Activated effector memory CD4-positive, alpha-beta T cell treated with Interleukin-2 at 50 U/mL for 16 hours (primary cell): Measurements from ENCODE around the gene TRIM43B.
"Not testable (repeated sequence)": the region's sequence is repeated elsewhere in the genome, so short reads cannot be mapped to it uniquely, and the experiment has no call there.

ENCODE experiments used
- DNase-seq: peaks from one replicate; pipeline ENCODE4 v3.0.0-alpha.2; 2020

The TRIM43B gene

GRCh38 chr2:95484654-95485053 lies at the start of gene TRIM43B:
Gene TRIM43B, minus strand, starts transcription at chr2:95484754. Its CDS starts 2,040 bp downstream, at chr2:95482714.
- not testable (repeated sequence) for DNase-seq

DNA sequence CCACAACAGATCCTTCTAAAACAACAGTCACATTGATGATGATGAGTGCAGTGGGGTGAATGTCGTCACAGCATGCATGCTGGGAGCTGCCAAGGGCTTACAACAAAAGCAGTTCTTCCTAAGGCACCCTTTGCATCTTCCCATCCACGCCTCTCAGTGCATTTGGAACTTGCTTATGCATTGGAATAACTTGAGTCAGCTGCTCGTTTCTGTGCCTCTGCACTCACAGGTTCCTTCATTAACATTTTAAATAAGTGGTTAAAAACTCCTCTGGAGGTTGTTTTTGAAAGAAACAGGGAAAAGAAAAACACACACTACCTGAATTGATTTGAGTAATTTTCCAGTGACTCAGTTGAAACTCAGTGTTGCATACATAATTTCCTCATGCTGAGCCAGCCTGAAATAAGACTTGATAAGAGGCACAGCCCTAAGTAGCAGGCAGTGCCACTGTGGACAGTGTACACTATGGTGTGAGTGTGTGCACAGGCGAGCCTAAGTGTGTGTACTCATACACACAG lies 46.8 kb upstream of the TRIM43B start:
- DNase-seq = no peak

GRCh38 chr2:95530734-95531133 lies 46.2 kb upstream of the TRIM43B start:
- no peak for DNase-seq

DNA sequence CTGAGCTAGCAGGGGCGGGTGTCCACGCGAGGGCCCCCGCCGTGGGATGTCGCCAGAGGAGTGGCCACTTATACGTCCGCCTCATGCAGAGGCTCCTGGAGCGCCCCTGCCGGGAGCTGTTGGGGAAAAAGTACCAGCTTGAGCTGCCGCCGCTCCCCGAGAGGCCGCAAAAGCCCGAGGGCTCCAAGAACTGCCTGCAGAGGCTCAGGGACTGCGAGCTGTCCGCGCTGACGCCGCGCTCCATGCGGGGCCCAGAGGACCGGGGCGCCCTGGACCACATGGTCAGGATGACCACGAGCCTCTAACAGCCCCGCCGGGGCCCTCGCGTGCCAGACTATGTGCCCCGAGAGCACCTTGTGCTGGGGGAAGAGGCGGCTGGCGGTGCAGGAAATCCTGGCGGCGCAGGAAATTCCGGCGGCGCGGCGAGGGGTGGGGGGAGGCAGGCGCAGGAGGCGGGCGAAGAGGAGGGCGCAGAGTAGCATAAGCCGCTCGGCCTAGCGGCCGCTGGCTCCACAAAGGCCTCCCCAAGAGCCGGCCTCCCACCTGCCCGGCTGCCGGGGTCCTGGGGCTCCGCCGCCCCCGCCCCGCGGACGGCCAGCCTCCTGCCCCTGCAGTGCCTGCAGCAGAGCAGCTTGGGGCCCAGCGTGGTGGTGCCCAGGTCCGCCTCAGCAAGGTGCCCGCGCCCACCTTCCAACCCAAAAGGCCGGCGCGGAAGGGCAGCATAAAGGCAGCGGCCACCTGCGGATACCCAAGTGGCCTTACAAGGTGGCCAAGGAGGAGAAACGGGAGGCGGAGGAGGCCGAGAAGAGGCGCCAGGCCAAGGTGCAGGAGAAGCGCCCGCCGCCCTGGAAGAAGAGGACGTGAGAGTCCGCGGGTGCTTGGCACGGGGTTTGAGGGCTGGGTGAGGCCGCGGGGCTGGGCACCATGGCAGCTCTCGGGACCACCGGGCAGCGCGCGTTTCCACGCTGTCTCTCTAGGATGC lies 42.1 kb upstream of the TRIM43B start:
- peak; percentile 48 for DNase-seq

DNA sequence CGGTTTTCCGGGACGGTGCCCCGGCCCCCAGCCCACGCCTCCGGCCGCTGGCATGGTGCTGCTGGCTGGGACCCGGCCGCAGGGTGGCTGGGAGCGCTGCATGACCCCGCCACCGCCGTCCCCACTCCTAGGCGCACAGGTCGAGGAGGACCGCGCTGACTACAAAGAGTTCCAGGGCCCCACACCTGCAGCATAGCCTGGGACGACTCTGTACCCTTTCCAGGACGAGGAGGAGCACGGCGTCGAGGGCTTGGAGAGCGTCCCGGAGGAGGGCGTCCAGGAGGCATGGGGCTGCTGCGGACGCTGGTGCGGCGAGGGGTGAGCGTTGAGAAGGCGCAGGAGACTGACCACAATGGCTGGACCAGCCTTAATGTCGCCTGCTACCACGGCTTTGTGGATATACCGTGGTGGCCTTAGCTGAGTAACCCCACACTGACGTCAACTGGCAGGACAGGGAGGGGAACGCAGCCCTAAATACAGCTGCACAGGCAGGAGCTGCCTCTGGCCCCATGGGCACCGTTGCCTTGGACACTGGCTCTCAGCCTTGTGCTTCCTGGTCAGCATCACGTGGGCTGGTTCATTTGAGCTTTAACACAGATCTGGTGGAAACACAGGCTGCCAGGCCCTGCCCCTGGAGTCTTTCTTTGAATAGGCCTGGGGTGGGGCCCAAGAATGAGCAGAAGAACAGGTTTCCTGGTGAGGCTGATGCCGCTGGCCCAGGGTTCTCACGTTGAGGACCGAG lies 40.9 kb upstream of the TRIM43B start:
- no peak for DNase-seq

DNA sequence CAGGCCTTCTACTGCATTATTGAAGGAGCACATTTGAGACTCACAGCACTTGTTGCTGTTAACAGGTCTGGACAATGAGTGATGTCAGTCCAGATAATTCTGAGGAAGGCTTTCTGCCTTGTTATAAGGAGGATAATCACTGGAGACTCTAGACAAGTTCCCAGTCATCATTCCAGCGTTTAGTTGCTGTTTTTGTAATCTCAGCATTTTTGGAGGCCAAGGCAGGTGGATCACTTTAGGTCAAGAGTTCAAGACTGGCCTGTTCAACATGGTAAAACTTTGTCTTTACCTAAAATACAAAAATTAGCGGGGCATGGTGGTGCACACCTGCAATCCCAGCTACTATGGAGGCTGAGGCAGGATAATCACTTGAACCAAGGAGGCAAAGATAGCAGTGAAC lies 39.6 kb upstream of the TRIM43B start:
- DNase-seq = no peak

DNA sequence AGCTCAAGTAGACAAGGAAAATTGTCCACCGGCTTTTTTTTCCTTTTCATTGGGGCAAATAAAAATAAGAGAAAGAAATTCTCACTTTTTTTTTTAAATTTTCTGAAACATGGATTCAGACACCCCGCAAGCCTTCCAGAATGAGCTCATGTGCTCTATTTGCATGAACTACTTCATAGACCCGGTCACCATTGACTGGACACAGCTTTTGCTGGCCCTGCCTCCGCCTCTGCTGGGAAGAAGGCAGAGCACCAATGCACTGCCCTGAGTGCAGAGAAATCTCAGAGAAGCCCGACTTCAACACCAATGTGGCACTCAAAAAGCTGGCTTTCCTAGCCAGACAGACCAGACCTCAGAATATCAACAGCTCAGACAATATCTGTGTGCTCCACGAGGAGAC lies 30.2 kb upstream of the TRIM43B start:
- DNase-seq = no peak

DNA sequence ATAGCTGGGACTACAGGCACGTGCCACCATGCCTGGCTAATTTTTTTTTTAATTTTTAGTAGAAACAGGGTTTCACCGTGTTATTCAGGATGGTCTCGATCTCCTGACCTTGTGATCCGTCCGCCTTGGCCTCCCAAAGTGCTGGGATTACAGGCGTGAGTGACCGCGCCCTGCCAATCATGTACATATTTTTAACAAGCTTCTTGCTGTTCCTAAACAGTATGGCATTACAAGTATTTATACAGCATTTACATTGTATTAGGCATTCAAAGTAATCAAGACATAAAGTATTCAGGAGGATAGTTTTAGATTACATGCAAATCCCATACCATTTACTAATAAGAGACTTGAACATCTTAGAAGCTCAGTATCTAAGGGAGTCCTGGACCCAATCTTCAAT lies 29.7 kb upstream of the TRIM43B start:
- not testable (repeated sequence) for DNase-seq

DNA sequence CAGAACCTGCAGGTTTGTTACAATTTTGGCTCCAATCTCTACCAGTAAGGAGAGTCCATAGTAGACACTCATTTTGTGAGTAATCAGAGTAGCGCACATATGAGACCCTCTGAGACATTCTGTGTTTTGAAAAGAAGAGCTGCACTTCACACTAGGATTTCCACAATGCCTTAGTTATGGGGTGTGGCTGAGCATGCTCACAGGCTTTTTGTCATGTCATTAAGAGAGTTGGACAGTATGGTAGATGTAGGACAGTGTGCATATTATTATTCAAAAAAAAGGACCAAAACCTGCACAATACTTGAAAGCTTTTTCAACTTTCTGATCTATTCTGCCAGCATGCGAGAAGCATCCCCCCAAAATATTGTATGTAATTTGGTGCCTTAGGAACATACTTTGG lies 24.9 kb upstream of the TRIM43B start:
- no peak for DNase-seq

DNA sequence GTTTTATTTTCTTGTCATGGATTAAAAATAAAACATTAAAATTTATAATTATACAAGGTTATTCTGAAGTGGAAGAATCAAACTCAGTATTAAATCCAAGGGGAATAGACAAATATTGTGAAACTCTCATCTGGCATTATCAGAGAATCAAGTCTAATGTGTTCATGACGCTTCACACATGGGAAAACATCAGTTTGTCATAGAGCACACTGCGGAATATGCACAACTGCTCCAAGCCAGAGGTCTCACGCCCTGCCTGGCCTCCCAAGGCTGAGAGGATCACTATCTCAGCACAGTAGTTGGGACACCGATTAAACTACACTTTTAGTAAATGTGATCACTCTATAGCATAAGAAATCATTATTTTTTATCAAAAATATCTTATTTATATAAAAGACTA lies 20.7 kb upstream of the TRIM43B start:
- DNase-seq = no peak

- DNase-seq = no peak
These were observed 16.3 kb upstream of the TRIM43B start for GRCh38 chr2:95500854-95501253.

DNA sequence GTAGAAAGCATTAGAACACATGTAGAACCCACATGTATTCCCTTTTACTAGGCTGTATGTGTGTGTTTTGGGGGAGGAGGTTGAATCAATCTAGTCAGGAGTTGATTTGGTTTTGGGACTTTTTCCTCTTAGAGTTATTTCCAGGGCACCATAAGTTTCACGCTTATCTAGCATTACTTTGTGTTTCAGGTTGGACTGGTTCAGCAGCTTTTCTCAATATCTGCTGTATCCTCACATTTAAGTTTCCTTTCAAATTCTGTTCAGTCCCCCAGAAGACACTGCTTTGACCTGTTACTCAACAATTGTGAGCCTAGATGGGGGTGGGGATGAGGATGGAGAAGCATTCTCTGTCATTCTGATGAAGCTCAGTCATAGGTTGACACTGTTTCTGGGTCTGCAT lies 7.5 kb upstream of the TRIM43B start:
- not testable (repeated sequence) for DNase-seq

GRCh38 chr2:95475025-95475424 lies 9.5 kb downstream of the TRIM43B start:
- DNase-seq = not testable (repeated sequence)

GRCh38 chr2:95467984-95468383 lies 16.6 kb downstream of the TRIM43B start:
- DNase-seq = not testable (repeated sequence)

DNA sequence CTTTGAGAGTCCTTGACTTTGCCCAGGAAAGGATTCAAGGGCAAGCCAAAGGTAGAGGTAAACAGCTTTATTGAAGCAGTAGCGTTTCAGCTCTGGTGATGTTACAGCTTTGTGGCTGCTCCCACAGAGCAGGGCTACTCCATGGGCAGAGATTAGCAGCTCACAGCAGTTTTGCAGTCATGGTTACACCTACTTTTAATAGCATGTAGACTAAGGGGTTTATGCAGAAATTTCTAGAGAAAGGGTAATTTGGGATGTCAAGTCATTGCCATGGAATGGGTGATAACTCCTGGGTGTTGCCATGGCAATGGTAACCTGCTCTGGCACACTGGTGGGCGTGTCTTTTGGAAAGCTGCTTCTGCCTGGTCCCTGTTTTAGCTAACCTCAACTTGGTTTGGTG lies 18.0 kb downstream of the TRIM43B start:
- not testable (repeated sequence) for DNase-seq

- not testable (repeated sequence) for DNase-seq
These were observed 21.3 kb downstream of the TRIM43B start for GRCh38 chr2:95463292-95463691.

- DNase-seq = not testable (repeated sequence)
These were observed 39.2 kb downstream of the TRIM43B start for GRCh38 chr2:95445317-95445716.

DNA sequence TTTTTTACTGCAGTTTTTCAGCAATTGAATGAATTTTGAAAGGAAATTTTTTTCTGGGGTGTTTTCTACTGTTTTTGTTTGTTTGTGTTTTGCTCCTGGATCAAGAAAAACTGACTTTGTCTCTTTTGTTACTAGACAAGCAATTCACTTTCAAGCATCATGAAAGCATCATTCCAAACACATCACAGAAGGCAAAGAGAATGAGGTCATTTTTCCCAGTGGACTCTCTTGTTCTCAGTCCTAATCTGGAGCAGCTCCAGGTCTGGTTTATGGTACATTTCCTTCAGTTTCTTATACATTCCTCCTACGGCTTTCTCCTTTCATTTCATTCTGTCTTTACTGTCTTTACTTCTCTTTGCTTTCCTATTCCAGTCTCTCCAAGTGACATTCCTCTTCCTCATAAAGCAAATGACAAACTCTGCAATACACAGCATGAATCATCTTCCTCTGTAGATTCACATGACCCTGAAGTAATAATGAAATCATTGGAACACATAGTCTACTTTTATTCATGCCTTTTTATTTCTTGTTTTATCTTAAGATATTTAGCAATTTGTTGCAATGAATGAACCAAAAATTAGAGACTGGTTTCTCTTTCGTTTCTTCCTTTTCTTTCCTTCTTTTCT lies 42.0 kb downstream of the TRIM43B start:
- not testable (repeated sequence) for DNase-seq

- not testable (repeated sequence) for DNase-seq
These were observed 48.7 kb downstream of the TRIM43B start for GRCh38 chr2:95435872-95436209.

DNA sequence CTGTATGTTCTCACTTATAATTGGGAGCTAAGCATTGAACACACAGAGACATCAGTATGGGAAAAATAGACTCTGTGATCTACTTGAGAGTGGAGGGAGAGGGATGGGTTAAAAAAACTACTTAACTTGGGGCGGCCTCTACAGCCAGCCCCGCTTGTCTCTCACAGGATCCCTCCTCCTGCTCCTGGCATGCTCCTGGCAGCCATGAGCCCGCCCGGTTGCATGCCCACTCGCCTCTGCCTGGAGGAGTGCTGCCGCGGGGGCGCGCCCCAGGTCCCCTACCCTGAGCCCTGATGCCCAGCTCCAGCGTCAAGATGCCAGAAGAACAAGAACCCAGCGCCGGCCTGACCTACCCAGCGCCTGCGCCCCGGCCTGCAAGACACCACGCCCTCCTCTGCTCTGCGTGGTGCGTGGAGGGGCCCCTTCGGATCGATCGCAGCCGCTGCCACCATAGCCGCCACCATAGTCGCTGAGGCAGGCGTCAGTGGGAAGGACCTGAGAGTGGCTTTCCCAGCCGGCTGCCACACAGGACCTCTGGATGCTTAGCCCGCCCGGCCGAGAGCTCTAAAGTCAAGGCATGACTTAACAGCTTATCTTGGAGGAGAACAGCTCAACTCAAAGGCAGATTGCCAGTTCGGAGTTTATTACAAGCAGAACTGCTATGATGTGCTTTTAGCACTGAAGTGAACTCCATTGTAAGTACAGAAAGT lies 49.2 kb downstream of the TRIM43B start:
- not testable (repeated sequence) for DNase-seq

- DNase-seq = not testable (repeated sequence)
These were observed 50.0 kb downstream of the TRIM43B start for GRCh38 chr2:95434507-95435076.

- DNase-seq = not testable (repeated sequence)
These were observed 50.6 kb downstream of the TRIM43B start for GRCh38 chr2:95433973-95434372.
